ENCODE measurements around the gene FOXA3. TPM values are rescaled to one million over a fixed set of nuclear protein-coding genes. Genes with fewer than 3 reads are reported as not detected.
A peak's percentile ranks its signal among the peaks of the same experiment; 100 is the strongest.

The FOXA3 gene
- total and polyA plus RNA-seq, 10 of the 15 experiments (the other 5 are each of a cell fraction or from before 2014, with no cell fraction given) = 0.04 to 0.83 (median 0.11) TPM; not detected in 5

- TF ChIP-seq IRF3 (IDR thresholded peaks at IDR 0.05) = no peak
- no peak for TF ChIP-seq RAD21 (IDR thresholded peaks at IDR 0.05; ENCODE audit: insufficient read depth, low read depth, low read length)
- 0 out of 3 replicates have a peak, but pooled peaks of 1 of the 2 experiments have one; percentile 22 for TF ChIP-seq EGR1 (IDR thresholded peaks at IDR 0.05; ENCODE audit: borderline replicate concordance in 1 of 2, low read depth in 2 of 2, low read length in 2 of 2)
- TF ChIP-seq SREBF2 (IDR thresholded peaks at IDR 0.05; ENCODE audit: low read length) = no peak
- no peak for TF ChIP-seq CEBPZ (IDR thresholded peaks at IDR 0.05; ENCODE audit: low read depth, low read length)
- TF ChIP-seq ZNF217 (IDR thresholded peaks at IDR 0.05) = peak; percentile 73; the same call in 1 of the 2 replicates
- no peak for TF ChIP-seq BCLAF1 (IDR thresholded peaks at IDR 0.05)
- TF ChIP-seq SIX5 (IDR thresholded peaks at IDR 0.05; ENCODE audit: low read depth, low read length, severe bottlenecking) = peak; percentile 99
- peak; percentile 77 for TF ChIP-seq NBN (IDR thresholded peaks at IDR 0.05)
- peak; percentile 69 for TF ChIP-seq MYC (IDR thresholded peaks at IDR 0.05; ENCODE audit: insufficient read depth, insufficient read length, insufficient replicate concordance, low read length, severe bottlenecking)
- no peak for TF ChIP-seq RB1 (IDR thresholded peaks at IDR 0.05; ENCODE audit: borderline replicate concordance)
These were observed 1.4 kb upstream of the FOXA3 start, which contains the start of gene SYMPK (continued) for GRCh38 chr19:45862564-45863334.

All from GM12878 (cell line).